Retinal pigment epithelial cell (primary cell): ENCODE results near the gene HSD11B1.
A peak's percentile ranks its signal among the peaks of the same experiment; 100 is the strongest.

Experiments used
- DNase-seq: peaks from one replicate; pipeline ENCODE4 v3.0.0-alpha.2; 2010; ENCODE audit warnings: low read depth
- H3K4me3 ChIP-seq: 2 replicates; pipeline ENCODE4 v1.5.1; 2011; ENCODE audit warnings: mild to moderate bottlenecking, low read length, control low read depth, moderate library complexity
- CTCF ChIP-seq: conservative IDR thresholded peaks from 2 replicates; pipeline ENCODE4 v1.5.1; 2011; ENCODE audit warnings: low read depth, low read length, control low read depth, inconsistent platforms

Gene HSD11B1

DNA sequence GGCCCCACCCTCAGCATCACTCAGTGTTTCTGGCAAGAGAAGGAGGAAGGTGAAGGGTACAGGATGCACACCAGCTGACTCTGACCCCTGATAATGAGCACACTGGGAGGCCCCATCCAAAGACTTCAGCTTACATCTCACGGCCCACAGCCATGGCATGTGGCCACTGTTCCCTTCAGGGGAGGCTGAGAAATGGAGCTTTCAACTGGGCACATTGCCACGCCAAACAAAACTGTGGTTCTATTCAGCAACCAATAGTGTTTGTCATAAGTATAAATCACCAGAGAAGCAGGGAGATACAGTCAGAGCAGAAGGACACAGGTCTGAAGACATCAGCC is 38.5 kb downstream of the HSD11B1 start:
- no peak for DNase-seq
- no peak overlapping the region for H3K4me3 ChIP-seq
- no peak for TF ChIP-seq CTCF

DNA sequence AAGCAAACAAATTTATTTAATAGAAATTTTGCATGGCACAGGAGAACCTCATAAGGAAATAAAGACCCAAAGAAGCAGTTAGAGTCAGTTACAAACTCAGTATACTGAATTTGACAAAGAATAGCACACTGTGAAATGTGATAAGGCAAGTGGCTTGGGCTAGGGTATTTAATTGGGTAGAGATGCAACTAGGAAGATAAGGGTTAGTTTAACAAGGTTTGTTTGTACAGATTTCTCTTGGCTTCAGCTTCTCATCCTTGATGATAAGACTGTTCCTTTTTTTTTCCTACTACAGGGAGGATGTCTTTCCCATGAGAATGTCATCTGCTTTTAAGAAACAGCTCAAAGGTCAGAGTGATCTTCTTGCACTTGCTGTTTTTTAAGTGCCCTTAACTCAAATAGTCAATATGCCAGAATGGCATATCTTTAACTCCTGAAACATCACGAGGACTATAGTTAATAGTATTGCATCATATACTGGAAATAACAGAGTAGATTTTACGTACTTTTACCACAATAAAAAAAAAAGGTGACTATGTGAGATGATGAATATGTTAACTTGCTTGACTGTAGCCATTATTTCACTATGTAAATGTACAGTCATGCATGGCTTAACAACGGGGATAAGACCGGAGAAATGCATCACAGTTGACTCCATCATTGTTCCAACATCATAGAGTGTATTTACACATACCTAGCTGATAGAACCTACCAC is 42.0 kb downstream of the HSD11B1 start:
- TF ChIP-seq CTCF = no peak
- no peak overlapping the region for H3K4me3 ChIP-seq
- DNase-seq = no peak

DNA sequence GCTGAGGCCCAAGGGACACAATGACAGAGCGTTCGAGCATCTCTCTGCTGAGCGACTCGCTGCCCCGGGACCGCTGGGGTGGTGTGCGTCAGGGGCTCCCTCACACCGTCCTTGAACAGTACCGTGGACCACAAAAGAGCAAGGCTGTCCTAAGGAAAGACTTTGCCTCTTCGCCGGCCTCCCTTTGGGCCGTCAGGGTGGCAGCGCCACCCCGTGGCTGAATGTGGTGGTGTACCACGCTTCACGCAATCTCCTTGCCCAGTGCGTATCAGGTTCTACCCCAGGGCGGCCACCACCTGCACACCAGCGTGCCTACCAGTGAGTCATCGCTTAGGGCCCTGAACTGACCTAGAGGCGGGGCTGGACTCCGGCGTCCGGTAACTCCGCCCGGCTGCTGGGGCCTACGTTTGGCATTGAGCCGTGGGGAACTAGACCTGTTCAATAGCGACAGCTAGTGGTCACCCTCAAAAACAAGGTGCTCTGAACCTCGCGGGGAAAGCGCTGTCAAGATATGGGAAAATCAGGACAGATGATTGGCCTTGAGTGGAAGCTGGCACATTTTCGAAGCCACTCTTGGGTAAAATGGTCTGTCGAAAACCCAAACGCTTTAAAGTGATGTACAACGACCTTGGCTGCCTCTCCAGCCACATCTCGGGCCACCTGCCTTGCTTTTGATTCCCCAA is 43.1 kb downstream of the HSD11B1 start:
- TF ChIP-seq CTCF = peak; percentile 69
- peak overlapping the region; percentile 15 for H3K4me3 ChIP-seq

DNA sequence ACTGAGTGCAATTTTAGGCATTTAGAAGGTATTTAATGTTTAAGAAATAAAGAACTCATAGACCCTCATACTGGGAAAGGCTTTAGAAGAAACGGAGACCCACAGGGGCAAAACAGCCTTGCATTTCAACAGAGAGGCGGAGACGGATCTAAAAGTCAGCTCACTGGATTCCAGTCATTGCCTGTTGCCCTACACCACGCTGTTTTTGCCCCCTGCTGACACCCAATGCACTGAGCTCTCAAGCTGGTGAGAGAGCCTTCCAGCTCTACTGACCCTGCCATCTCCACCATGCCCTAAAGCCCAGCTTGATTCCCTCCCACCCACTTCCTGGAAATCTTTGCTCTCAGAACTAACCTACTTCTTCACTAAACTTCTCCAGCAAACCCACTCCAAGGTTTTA is 44.0 kb downstream of the HSD11B1 start:
- no peak for DNase-seq
- no peak overlapping the region for H3K4me3 ChIP-seq
- TF ChIP-seq CTCF = no peak

More for the DNA sequence above, 43.1 kb downstream of the HSD11B1 start:
- peak; percentile 83 for DNase-seq

GRCh38 chr1:209749205-209749604 is 44.6 kb downstream of the HSD11B1 start:
- no peak for DNase-seq
- H3K4me3 ChIP-seq = no peak overlapping the region
- no peak for TF ChIP-seq CTCF

DNA sequence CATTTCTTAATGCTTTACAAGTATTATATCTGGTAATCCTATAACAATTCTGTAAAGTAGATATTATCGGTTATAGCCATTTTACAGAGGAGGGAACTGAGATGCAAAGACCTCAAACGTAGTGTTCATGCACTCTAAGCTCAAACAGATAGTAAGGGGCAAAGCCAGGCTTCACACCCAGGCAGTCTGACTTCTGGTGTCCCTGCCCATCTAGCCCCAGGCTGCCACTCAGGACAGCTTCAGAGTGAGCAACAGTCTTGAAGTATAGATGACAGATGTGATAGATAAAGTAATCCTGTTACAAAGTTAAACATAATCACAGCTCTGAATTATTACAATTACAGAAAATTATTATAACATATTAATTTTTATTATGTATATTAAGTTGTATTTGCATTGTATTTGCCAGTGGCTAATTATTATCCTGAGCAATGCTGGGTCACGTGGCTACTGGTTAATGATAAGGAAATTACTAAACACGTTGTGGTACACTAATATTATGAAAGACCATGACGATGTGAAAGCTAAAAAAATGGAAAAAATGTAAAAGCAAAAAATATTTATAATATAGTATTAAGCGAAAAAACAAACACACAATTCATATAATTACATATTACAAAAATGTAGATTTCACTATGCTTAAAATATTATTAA is 45.2 kb downstream of the HSD11B1 start:
- no peak for DNase-seq
- no peak overlapping the region for H3K4me3 ChIP-seq
- TF ChIP-seq CTCF = no peak
